ENCODE measurements around the gene ST8SIA5. TPM values are rescaled to one million over a fixed set of nuclear protein-coding genes. Genes with fewer than 3 reads are reported as not detected.

The ST8SIA5 gene
- total RNA-seq, 1 donor from 2014 or later: 0.56 TPM

DNA sequence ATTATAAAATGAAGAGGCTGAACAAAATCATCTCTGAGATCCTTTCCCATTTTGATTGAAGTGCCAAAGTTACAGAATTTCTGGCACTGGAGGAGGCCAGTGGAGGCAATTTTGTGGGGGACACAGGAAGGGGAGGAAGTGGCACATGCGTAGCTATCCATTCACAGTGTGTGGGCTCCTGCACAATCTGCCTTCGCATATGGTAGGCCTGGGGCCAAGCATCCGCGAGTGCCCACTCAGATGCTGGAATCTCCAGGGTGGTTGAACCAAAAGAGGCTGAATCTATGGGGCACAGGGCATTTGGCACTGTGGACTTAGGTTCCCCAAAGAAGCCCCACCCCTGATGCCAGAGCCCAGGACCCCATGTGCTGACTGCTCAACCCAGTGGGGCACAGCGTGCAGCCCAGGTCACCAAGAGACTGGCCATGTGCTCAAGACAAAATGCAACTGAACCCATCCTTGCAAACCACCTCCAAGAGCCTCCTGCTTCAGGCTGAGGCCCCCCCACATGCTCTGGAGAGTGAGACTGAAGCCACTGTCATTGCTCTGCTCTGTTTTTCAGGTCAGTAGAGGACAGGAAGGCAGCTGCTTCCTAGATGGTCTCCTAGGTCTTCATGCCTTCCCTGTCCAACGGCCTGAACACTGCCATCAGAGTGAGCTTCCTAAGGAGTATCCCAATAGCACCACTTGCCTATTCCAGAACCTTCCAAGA is 28.5 kb downstream of the ST8SIA5 start:
- Mint-ChIP-seq H3K27ac (ENCODE audit: unreplicated experiment) (no peak overlapping the region), H3K27me3 (ENCODE audit: unreplicated experiment) (peaks cover 3% of the 10 kb centered on the region), H3K4me3 (ENCODE audit: unreplicated experiment) (no peak overlapping the region), H3K36me3 (ENCODE audit: unreplicated experiment) (peaks cover 20% of the 10 kb centered on the region), H3K9me3 (ENCODE audit: unreplicated experiment) (peaks cover 1% of the 10 kb centered on the region), H3K4me1 (ENCODE audit: low read depth, unreplicated experiment) (no peaks in the 10 kb centered on the region)
- TF ChIP-seq, protein P1, sequence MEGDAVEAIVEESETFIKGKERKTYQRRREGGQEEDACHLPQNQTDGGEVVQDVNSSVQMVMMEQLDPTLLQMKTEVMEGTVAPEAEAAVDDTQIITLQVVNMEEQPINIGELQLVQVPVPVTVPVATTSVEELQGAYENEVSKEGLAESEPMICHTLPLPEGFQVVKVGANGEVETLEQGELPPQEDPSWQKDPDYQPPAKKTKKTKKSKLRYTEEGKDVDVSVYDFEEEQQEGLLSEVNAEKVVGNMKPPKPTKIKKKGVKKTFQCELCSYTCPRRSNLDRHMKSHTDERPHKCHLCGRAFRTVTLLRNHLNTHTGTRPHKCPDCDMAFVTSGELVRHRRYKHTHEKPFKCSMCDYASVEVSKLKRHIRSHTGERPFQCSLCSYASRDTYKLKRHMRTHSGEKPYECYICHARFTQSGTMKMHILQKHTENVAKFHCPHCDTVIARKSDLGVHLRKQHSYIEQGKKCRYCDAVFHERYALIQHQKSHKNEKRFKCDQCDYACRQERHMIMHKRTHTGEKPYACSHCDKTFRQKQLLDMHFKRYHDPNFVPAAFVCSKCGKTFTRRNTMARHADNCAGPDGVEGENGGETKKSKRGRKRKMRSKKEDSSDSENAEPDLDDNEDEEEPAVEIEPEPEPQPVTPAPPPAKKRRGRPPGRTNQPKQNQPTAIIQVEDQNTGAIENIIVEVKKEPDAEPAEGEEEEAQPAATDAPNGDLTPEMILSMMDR (IDR thresholded peaks at IDR 0.05; ENCODE audit: partially characterized antibody, unreplicated experiment): no peak
- no peak for DNase-seq

DNA sequence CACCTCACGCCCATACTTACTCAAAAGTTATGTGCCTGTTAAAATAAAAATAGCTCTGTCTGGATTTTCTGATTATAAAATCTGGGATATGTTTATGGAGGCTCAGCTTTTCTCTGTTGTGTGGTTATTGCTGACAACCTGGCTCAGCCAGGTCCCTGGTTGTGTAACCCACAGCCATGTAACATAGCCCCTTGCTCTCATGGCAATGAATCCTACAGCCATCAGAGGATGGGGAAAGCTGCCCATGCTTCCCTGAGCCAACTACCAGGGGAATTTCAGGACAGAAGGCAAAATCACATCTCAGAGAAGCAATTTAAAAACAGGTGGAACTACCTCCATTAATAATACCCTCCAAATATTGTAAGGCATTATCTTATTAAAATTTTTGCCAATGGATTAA is 29.7 kb downstream of the ST8SIA5 start:
- peaks cover 3% of the 10 kb centered on the region for H3K27me3 Mint-ChIP-seq (ENCODE audit: unreplicated experiment)
- no peak overlapping the region for H3K27ac Mint-ChIP-seq (ENCODE audit: unreplicated experiment)
- no peak for DNase-seq
- no peak overlapping the region for H3K4me3 Mint-ChIP-seq (ENCODE audit: unreplicated experiment)
- peaks cover 3% of the 10 kb centered on the region for H3K9me3 Mint-ChIP-seq (ENCODE audit: unreplicated experiment)
- H3K4me1 Mint-ChIP-seq (ENCODE audit: low read depth, unreplicated experiment): no peaks in the 10 kb centered on the region
- TF ChIP-seq, protein P1 (IDR thresholded peaks at IDR 0.05; ENCODE audit: partially characterized antibody, unreplicated experiment): no peak
- H3K36me3 Mint-ChIP-seq (ENCODE audit: unreplicated experiment): peaks cover 20% of the 10 kb centered on the region

DNA sequence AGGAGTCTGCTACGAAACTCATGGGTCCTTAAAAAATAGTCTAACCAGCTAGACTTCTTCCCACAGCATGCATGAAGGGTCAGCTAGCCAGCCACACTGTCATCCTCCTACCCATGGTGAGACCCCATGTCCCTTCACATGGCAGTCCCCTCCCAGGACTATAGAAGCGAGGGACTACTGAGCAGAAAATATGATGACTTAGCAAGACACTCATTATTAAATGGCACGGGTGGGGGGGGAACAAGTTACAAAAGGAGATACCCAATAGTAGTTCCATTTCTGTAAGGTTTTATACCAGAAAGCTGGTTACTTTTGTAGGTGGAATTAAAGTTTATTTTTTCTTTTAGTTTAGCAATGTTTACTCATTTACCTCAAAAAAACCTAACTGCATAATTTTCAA is 31.5 kb downstream of the ST8SIA5 start:
- H3K27ac Mint-ChIP-seq (ENCODE audit: unreplicated experiment): no peak overlapping the region
- H3K9me3 Mint-ChIP-seq (ENCODE audit: unreplicated experiment): peaks cover 2% of the 10 kb centered on the region
- H3K36me3 Mint-ChIP-seq (ENCODE audit: unreplicated experiment): peaks cover 8% of the 10 kb centered on the region
- H3K27me3 Mint-ChIP-seq (ENCODE audit: unreplicated experiment): no peaks in the 10 kb centered on the region
- DNase-seq: no peak
- H3K4me1 Mint-ChIP-seq (ENCODE audit: low read depth, unreplicated experiment): no peaks in the 10 kb centered on the region
- TF ChIP-seq, protein P1 (IDR thresholded peaks at IDR 0.05; ENCODE audit: partially characterized antibody, unreplicated experiment): no peak
- H3K4me3 Mint-ChIP-seq (ENCODE audit: unreplicated experiment): no peak overlapping the region

DNA sequence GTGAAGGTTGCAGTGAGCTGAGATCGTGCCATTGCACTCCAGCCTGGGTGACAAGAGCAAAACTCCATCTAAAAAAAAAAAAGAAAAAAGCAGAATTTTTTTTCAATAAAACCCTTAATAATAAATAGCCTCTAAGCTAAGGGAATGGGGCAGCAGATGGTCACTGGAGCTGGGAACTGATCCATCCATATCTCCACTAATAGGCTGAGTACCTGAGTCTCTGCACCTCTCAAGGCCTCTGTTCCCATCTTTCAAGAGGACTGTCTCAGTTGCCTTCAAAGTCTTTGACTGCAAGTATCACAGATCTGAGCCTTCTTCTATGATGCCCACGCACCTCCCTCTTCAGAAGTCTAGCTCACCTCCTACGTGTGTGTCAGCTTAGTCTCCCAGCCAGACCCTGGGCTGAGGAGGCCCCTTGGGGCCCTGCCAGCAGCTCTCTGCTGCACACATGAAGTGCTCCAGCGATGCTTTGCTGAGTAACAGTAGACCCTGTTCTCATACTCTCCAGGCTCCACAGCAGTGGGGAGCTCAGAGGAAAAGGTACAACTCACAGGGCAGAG is 32.9 kb downstream of the ST8SIA5 start:
- TF ChIP-seq, protein P1 (IDR thresholded peaks at IDR 0.05; ENCODE audit: partially characterized antibody, unreplicated experiment): no peak
- no peaks in the 10 kb centered on the region for H3K4me1 Mint-ChIP-seq (ENCODE audit: low read depth, unreplicated experiment)
- no peaks in the 10 kb centered on the region for H3K36me3 Mint-ChIP-seq (ENCODE audit: unreplicated experiment)
- peaks cover 2% of the 10 kb centered on the region for H3K9me3 Mint-ChIP-seq (ENCODE audit: unreplicated experiment)
- no peaks in the 10 kb centered on the region for H3K27me3 Mint-ChIP-seq (ENCODE audit: unreplicated experiment)
- no peak overlapping the region for H3K4me3 Mint-ChIP-seq (ENCODE audit: unreplicated experiment)
- no peak for DNase-seq
- H3K27ac Mint-ChIP-seq (ENCODE audit: unreplicated experiment): no peak overlapping the region

DNA sequence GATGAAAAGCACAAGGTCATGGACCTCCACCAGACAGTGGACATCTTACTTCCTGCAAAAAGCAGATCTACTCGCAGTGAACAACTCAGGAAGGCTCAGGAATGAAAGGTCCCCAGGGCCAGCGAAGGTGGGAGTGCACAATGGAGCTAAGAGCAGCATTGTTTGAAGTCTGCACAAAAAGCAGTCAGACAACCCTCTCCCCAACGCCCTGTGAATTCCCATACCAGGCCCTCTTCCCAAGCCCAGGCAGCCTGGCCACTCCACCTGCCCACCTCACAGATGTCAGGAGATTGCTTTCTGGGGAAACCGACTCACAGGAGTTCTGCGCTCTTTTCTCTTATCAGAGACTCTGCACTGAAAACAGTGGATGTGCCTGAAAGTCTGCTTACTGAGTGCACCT is 34.8 kb downstream of the ST8SIA5 start:
- H3K9me3 Mint-ChIP-seq (ENCODE audit: unreplicated experiment): peaks cover 2% of the 10 kb centered on the region
- no peaks in the 10 kb centered on the region for H3K4me1 Mint-ChIP-seq (ENCODE audit: low read depth, unreplicated experiment)
- H3K4me3 Mint-ChIP-seq (ENCODE audit: unreplicated experiment): no peak overlapping the region
- H3K27me3 Mint-ChIP-seq (ENCODE audit: unreplicated experiment): no peaks in the 10 kb centered on the region
- no peak for DNase-seq
- TF ChIP-seq, protein P1 (IDR thresholded peaks at IDR 0.05; ENCODE audit: partially characterized antibody, unreplicated experiment): no peak
- no peak overlapping the region for H3K27ac Mint-ChIP-seq (ENCODE audit: unreplicated experiment)
- no peaks in the 10 kb centered on the region for H3K36me3 Mint-ChIP-seq (ENCODE audit: unreplicated experiment)

All from glutamatergic neuron (in vitro differentiated cells).